Measurements from ENCODE around the gene IHH. TPM values are rescaled to one million over a fixed set of nuclear protein-coding genes. Genes with fewer than 3 reads are reported as not detected.

Gene IHH
- total RNA-seq, 1 donor = not detected

GRCh38 chr2:219027511-219028055, 33.1 kb downstream of the IHH start:
- H3K4me3 ChIP-seq (ENCODE audit: low read depth, low read length) = no peak overlapping the region
- TF ChIP-seq, protein P1, sequence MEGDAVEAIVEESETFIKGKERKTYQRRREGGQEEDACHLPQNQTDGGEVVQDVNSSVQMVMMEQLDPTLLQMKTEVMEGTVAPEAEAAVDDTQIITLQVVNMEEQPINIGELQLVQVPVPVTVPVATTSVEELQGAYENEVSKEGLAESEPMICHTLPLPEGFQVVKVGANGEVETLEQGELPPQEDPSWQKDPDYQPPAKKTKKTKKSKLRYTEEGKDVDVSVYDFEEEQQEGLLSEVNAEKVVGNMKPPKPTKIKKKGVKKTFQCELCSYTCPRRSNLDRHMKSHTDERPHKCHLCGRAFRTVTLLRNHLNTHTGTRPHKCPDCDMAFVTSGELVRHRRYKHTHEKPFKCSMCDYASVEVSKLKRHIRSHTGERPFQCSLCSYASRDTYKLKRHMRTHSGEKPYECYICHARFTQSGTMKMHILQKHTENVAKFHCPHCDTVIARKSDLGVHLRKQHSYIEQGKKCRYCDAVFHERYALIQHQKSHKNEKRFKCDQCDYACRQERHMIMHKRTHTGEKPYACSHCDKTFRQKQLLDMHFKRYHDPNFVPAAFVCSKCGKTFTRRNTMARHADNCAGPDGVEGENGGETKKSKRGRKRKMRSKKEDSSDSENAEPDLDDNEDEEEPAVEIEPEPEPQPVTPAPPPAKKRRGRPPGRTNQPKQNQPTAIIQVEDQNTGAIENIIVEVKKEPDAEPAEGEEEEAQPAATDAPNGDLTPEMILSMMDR (IDR thresholded peaks at IDR 0.05; ENCODE audit: insufficient read depth, low read depth, low read length) = no peak
- DNase-seq (ENCODE audit: low read depth) = no peak

DNA sequence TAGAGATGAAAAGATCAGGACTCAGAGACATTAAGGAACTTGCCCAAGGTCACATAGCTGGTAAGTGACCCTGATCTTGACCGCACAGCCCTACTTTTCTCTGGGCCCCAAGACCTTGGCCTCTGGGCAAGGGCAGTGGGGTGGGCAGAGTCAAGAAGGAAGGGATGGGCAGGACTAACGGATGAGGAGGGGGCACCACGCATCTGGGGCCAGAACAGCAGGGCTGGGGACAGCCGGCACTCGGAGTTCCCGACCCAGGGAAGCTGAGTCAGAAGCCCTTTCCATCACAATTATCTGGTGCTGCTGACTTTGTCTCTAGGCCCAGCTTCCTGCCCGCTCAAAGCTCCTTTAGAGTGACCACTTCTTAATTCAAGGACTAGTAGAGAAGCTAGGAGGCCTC, 33.8 kb downstream of the IHH start:
- H3K4me3 ChIP-seq (ENCODE audit: low read depth, low read length) = no peak overlapping the region
- no peak for DNase-seq (ENCODE audit: low read depth)
- TF ChIP-seq, protein P1 (IDR thresholded peaks at IDR 0.05; ENCODE audit: insufficient read depth, low read depth, low read length) = no peak

GRCh38 chr2:219025637-219026585, 34.8 kb downstream of the IHH start:
- TF ChIP-seq, protein P1 (IDR thresholded peaks at IDR 0.05; ENCODE audit: insufficient read depth, low read depth, low read length) = no peak
- no peak for DNase-seq (ENCODE audit: low read depth)
- H3K4me3 ChIP-seq (ENCODE audit: low read depth, low read length) = no peak overlapping the region

GRCh38 chr2:219024059-219024458, 36.7 kb downstream of the IHH start:
- no peak for DNase-seq (ENCODE audit: low read depth)
- no peak overlapping the region for H3K4me3 ChIP-seq (ENCODE audit: low read depth, low read length)
- TF ChIP-seq, protein P1 (IDR thresholded peaks at IDR 0.05; ENCODE audit: insufficient read depth, low read depth, low read length) = no peak

DNA sequence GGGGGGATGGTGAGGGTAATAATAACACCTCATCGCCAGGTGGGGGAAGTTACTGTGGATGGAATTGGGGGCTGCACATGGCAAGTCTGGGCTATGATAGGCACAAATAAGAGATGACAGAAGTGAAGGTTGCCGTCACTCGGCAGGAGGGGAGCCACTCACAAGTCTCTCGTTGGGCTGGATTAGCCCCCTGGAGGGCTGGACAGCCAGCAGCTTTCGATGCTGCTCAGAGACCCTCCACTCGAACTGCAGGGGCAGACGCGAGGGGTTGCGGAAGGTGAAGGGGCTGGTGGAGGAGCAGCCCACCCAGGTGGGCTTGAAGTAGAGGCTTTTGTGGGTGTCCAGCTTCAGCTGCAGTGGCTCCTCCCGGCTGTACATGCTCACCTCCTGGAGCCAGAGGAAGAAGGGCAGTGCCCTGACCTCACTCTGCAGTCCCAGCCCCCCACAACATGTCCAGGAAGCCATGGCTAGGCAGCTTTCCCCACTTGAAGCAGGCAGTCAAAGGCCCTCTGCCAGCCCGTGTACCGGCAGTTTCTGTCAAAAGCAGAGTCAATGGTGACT, 37.6 kb downstream of the IHH start:
- no peak overlapping the region for H3K4me3 ChIP-seq (ENCODE audit: low read depth, low read length)
- DNase-seq (ENCODE audit: low read depth) = no peak
- TF ChIP-seq, protein P1 (IDR thresholded peaks at IDR 0.05; ENCODE audit: insufficient read depth, low read depth, low read length) = no peak

DNA sequence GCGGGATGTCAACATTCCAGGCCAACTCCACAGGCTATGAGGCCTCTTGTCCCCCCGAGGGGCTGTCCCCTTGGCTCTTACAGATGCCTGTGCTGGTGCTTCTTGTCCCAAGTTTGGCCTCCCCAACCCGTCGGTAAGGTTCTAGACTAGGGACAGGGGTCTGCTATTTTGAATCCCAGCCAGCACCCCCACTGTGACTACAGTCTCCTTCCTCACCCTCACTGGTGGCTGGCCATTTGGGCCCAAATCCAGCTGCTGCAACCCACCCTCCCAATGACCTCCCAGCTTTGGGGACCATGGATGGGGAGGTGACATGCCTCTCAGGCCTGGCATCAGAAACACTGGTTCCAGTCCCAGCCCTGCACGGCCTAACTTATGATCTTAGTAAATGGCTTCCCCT, 38.1 kb downstream of the IHH start:
- TF ChIP-seq, protein P1 (IDR thresholded peaks at IDR 0.05; ENCODE audit: insufficient read depth, low read depth, low read length) = no peak
- no peak overlapping the region for H3K4me3 ChIP-seq (ENCODE audit: low read depth, low read length)
- no peak for DNase-seq (ENCODE audit: low read depth)
